Activated CD8-positive, alpha-beta memory T cell treated with anti-CD3 and anti-CD28 coated beads, Interleukin-2, amount 50 U/mL, for 48 hours (primary cell): ENCODE results near the gene COMTD1.
"Not testable (repeated sequence)": the region's sequence is repeated elsewhere in the genome, so short reads cannot be mapped to it uniquely, and the experiment has no call there.

Source experiments
- DNase-seq: peaks from one replicate; pipeline ENCODE4 v3.0.0-alpha.2; 2020

Gene COMTD1

DNA sequence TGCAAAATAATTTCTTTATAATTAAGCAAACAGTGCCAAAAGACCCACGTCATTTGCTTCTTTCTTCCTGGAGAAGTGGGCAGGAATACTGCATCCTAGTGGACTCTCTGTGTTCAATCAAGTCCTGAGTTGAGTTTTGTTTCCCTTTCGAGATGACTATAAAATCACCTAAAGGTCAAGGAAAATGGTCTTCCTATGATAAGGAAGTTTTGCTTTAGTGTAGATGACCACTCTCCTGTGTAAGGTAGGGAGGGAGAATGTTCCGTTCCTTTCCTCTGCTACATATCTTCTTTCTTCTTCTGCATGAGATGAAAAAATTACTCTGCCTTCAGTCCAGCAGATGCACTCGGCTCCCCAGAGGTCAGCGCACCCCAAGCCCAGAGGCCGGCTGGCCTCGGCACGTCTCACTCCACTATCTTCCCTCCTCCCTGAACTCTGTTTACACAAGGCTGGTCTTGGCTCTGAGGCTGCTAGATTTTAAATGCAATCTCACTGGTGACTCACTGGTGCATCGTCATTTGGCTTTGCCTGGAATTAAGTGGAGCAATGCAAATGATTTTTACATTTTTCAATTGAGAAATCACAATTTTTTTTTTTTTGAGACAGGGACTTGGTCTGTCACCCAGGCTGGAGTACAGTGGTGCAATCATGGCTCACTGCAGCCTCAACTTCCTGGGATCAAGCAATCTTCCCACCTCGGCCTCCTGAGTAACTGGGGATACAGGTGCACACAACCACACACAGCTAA, 43.8 kb downstream of the COMTD1 start:
- no peak for DNase-seq

DNA sequence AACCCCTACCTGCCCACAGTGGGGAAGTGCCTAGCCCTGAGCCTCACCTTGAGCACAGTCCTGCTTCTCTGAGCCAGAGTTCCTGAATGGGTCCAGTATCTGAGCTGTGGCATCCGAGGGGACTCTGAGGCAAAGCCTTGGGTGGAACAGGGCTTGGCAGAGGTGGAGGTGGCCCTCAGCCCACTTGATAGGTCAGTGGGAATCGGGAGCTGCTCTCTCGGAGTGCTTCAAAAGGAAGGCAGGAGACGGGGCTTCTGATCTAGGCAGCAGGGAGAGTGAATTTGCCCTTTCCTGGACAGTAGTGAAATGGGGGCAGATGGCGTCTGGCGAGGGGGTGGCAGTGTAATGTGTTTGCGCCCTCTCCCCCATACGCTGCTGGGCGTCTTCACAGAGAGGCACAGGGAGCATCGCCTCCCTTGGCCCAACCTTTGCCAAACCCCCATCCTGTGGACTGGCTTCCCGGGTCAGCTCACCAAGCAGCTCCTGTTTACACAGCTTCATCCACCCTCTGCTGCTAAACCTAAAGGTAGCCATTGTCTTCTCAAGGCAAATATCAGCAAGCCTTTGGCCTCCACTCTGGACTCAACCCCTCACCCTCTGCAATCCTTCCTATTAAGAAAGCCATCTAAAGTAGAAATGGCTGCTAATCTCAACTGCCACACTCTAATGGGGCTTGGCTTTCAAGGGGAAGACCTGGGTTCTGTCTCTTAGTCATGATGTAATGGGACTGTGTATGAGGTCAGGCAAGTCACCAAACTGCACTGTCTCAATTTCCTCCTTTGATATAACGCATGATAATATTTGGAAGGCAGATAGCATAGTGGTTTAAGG, 46.3 kb downstream of the COMTD1 start:
- DNase-seq, result no peak

DNA sequence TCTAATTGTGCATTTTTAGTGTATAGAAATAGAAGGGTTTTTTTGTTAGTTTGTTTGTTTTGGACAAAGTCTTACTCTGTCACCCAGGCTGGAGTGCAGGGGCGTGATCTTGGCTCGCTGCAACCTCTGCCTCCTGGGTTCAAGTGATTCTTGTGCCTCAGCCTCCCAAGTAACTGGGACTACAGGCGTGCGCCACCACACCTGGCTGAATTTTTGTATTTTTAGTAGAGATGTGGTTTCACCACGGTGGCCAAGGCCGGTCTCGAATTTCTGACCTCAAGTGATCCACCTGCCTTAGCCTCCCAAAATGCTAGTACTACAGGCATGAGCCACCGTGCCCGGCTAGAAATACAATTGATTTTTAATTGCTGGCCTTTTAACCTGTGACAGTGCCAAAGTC, 47.2 kb downstream of the COMTD1 start:
- DNase-seq, result not testable (repeated sequence)

DNA sequence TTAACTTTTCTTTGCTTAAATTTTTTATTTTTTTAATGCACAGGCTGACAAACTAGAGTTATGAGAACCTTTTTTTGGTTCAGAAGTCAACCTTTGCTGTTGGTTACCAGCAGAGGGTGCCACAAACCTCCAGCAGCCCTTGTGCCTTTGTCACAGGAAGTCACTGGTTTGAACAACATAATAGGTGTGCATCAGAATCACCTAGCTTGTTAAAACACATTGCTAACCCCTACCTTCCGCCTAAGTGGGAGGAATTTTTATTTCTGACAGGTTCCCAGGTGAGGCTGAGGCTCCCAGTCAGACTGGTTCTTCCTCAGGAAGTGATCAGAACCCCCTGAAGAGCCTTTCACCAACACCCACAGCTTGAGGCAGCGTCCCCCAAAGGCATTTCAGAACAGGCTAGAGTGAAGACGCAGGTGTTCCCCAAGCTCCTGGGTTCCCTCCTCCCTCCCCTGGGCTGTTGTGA, 47.8 kb downstream of the COMTD1 start:
- peak; percentile 61 for DNase-seq

DNA sequence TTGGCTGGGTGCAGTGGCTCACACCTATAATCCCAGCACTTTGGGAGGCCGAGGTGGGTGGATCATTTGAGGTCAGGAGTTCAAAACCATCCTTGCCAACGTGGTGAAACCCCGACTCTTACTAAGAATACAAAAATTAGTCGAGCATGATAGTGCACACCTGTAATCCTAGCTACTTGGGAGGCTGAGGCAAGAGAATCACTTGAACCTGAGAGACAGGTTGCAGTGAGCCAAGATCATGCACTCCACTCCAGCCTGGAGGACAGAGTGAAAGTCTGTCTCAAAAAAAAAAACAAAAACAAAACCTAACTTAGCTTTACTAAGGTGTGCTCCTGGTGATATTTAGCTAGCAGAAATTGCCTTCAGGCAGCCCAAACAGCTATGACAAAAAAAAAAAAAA, 49.4 kb downstream of the COMTD1 start:
- DNase-seq, result no peak
